Measurements from ENCODE around the gene AUTS2.
A peak's percentile ranks its signal among the peaks of the same experiment; 100 is the strongest.

Gene AUTS2

GRCh38 chr7:69599955-69600709, 1.9 kb downstream of the AUTS2 start:
- peak; percentile 16 for DNase-seq (ENCODE audit: low spot score)

- no peak for DNase-seq (ENCODE audit: low spot score)
Observed at GRCh38 chr7:69600710-69601519, 2.6 kb downstream of the AUTS2 start.

GRCh38 chr7:69602522-69602921, 4.2 kb downstream of the AUTS2 start:
- DNase-seq (ENCODE audit: low spot score): no peak

- DNase-seq (ENCODE audit: low spot score): no peak
Observed at GRCh38 chr7:69603351-69603750, 5.1 kb downstream of the AUTS2 start.

GRCh38 chr7:69603937-69604494, 5.7 kb downstream of the AUTS2 start:
- no peak for DNase-seq (ENCODE audit: low spot score)

GRCh38 chr7:69605070-69605469, 6.8 kb downstream of the AUTS2 start:
- DNase-seq (ENCODE audit: low spot score): no peak

- no peak for DNase-seq (ENCODE audit: low spot score)
Observed at GRCh38 chr7:69605546-69605945, 7.3 kb downstream of the AUTS2 start.

DNA sequence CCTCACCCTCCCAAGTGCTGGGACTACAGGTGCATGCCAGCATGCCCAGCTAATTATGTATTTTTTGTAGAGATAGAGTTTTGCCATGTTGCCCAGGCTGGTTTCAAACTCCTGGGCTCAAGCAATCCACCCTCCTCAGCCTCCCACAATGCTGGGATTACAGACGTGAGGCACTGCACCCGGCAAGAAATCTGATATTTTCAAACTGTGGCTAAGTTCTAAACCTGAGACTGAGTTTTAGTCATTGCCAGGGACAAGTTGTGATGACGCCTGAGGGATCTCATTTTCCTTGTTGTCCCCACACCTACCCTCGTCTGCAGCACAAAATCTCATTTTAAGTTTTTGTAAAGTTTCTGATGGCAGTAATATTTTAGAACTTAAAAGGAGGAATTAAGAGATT, 9.8 kb downstream of the AUTS2 start:
- no peak for DNase-seq (ENCODE audit: low spot score)

DNA sequence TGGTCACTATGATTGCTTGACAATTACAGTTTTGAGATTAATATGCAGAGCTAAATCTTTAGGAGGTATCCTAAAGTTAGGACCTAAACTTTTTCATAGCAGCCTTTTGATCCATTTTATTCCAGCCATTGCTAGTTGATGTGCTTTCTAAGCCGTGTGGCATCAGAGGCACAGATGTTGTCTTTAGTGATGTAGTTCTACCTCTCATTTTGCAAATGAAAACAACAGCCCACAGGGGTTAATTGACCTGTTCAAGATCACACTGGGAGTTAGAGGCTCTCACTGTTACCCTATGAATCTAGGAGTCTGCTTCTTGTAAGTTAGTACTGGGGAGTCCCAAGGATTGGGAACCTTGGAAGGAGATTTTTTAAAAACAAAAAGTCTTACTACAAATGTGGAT, 10.6 kb downstream of the AUTS2 start:
- no peak for DNase-seq (ENCODE audit: low spot score)

- no peak for DNase-seq (ENCODE audit: low spot score)
Observed at GRCh38 chr7:69609541-69610373, 11.5 kb downstream of the AUTS2 start.

DNA sequence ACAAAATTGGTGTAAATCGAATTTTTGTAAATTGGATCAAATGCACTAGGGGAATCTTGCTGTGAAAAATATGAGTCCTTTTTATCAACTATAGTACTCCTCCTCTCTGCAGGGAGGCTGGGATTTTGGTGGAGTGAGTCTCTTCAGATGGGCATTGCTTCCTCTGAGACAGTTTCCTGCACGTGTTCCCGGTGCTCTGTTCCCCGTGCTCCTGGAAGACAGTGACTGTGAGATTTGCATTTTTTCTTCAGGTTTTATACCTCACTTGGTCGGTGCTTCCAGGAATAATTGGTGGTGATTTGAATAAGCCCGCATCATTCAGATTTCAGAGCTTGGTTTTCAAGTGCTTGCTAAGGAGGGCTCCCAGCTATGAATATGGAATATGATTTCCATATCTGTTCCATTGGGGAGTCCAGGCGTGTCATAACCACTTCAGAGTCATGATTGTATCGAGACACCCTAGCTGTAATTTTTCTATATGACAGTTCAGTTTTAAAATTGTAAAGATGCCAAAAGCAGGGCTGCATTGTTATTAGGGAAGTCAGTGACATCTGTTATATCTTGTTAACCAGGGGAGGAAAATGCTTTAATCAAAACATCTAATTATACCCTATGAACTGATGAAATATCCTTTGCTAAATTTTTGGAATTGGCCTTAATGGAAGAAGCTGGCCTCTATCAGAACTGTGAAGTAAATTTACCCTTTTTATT, 12.3 kb downstream of the AUTS2 start:
- no peak for DNase-seq (ENCODE audit: low spot score)

DNA sequence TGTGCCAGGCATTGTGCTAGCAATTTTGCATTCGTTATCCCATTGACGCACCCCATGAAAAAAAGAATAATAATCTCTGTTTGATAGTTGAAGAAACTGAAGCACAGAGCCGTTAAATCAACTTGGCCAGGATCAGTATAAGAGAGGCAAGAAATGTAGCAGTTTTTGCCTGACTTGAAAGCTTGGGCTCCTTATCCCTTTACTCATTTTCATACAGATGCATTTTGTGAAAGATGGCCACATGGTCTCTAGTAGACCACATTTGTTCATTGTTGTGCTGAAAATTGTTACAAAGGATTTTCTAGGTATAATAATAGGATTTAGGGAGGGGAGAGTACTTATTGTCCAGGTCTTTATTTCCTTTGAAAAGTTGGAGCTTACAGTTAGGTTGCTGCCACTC, 14.7 kb downstream of the AUTS2 start:
- DNase-seq (ENCODE audit: low spot score): no peak

DNA sequence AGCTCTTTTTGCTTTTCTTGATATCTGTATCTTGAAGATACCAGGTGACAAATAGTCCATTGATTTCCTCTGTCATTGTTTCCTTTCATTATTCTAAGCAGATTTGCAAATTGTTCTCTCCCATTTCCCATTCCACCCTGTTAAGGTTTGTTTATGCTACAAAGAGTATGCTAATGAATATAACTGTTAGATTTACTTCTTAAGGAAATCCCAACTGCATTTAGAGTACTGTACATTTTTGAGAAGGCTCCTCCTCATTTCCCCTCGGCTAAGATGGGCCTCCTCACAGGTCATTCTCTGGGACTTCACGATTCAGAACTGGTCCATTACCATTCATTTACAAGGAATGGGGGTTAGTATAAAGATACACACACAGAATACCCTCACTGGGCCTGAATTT, 15.6 kb downstream of the AUTS2 start:
- no peak for DNase-seq (ENCODE audit: low spot score)

DNA sequence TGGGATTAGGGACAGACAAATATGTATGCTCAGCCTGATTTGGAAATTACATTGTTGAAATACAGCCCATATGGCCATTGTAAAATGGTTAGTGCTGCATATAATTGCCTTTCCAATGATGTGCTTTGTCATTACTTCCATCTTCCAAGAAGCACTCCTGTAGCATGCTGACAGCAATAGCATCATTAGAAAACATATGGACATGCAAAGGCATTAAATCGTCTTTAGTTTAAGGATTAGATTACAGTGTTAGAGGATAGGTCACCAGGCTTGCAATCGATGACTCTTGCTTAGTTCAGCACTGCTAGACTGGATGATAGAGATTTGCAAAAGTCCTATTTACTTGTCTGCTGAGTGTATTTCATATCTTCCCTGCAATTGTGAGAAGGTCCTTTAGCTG, 17.4 kb downstream of the AUTS2 start:
- DNase-seq (ENCODE audit: low spot score): no peak

GRCh38 chr7:69617364-69617763, 19.1 kb downstream of the AUTS2 start:
- DNase-seq (ENCODE audit: low spot score): no peak

DNA sequence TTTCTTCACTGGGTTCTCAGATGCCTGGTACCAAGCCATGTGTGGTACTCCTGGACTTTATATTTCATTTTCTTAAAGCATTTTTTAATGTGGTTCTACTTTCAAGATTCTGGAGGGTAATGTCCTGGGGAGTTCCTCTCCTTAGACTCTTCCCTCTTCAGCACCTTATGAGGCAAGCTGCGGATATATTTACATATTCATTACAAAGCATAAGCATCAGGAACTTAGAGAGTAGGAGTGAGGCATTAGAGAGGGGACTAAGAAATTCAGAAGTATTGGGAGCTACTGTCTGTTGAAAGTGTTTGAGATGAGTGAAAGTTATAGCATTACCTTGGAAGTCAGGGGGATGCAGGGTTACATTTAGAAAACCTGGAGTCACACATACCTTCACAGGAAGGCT, 20.8 kb downstream of the AUTS2 start:
- no peak for DNase-seq (ENCODE audit: low spot score)

- no peak for DNase-seq (ENCODE audit: low spot score)
Observed at GRCh38 chr7:69619635-69620034, 21.4 kb downstream of the AUTS2 start.

- DNase-seq (ENCODE audit: low spot score): no peak
Observed at GRCh38 chr7:69620063-69620462, 21.8 kb downstream of the AUTS2 start.

GRCh38 chr7:69620650-69621049, 22.4 kb downstream of the AUTS2 start:
- no peak for DNase-seq (ENCODE audit: low spot score)

- DNase-seq (ENCODE audit: low spot score): no peak
Observed at GRCh38 chr7:69622014-69622835, 23.9 kb downstream of the AUTS2 start.

GRCh38 chr7:69622960-69623359, 24.7 kb downstream of the AUTS2 start:
- DNase-seq (ENCODE audit: low spot score): peak; percentile 20
